ENCODE data around the gene SCAPER.

Gene SCAPER

GRCh38 chr15:76341366-76342057 is 563.6 kb downstream of the SCAPER start:
- no peaks in the 10 kb centered on the region for H3K9me3 ChIP-seq (ENCODE audit: low read length)
- H3K4me1 ChIP-seq (ENCODE audit: insufficient read depth, low read length), result peaks cover 11% of the 10 kb centered on the region
- no peak overlapping the region for H3K9ac ChIP-seq (ENCODE audit: low read length)
- no peaks in the 10 kb centered on the region for H3K36me3 ChIP-seq (ENCODE audit: insufficient read depth, low read length)
- H3K27ac ChIP-seq (ENCODE audit: low read depth, low read length), result no peak overlapping the region
- H3K27me3 ChIP-seq (ENCODE audit: control insufficient read depth in 1 of 2, insufficient read depth in 2 of 2, low read length in 2 of 2), result peaks cover 48 to 81% of the 10 kb centered on the region in 2 donors
- no peak overlapping the region for H3K4me3 ChIP-seq (ENCODE audit: low read depth in 1 of 2, low read length in 2 of 2)

GRCh38 chr15:76340803-76341365 is 564.3 kb downstream of the SCAPER start:
- peaks cover 14% of the 10 kb centered on the region for H3K4me1 ChIP-seq (ENCODE audit: insufficient read depth, low read length)
- H3K9ac ChIP-seq (ENCODE audit: low read length), result no peak overlapping the region
- H3K27ac ChIP-seq (ENCODE audit: low read depth, low read length), result no peak overlapping the region
- no peaks in the 10 kb centered on the region for H3K36me3 ChIP-seq (ENCODE audit: insufficient read depth, low read length)
- H3K27me3 ChIP-seq (ENCODE audit: control insufficient read depth in 1 of 2, insufficient read depth in 2 of 2, low read length in 2 of 2), result peaks cover 42 to 81% of the 10 kb centered on the region in 2 donors
- H3K9me3 ChIP-seq (ENCODE audit: low read length), result no peaks in the 10 kb centered on the region
- H3K4me3 ChIP-seq (ENCODE audit: low read depth in 1 of 2, low read length in 2 of 2), result peak overlapping the region in 1 of 2 donors; percentile 45

GRCh38 chr15:76340198-76340802 is 564.8 kb downstream of the SCAPER start:
- peaks cover 39 to 83% of the 10 kb centered on the region in 2 donors for H3K27me3 ChIP-seq (ENCODE audit: control insufficient read depth in 1 of 2, insufficient read depth in 2 of 2, low read length in 2 of 2)
- no peaks in the 10 kb centered on the region for H3K9me3 ChIP-seq (ENCODE audit: low read length)
- no peak overlapping the region for H3K27ac ChIP-seq (ENCODE audit: low read depth, low read length)
- no peak overlapping the region for H3K9ac ChIP-seq (ENCODE audit: low read length)
- H3K4me1 ChIP-seq (ENCODE audit: insufficient read depth, low read length), result peaks cover 19% of the 10 kb centered on the region
- H3K4me3 ChIP-seq (ENCODE audit: low read depth in 1 of 2, low read length in 2 of 2), result peak overlapping the region in 1 of 2 donors; percentile 45
- no peaks in the 10 kb centered on the region for H3K36me3 ChIP-seq (ENCODE audit: insufficient read depth, low read length)

GRCh38 chr15:76339305-76340197 is 565.6 kb downstream of the SCAPER start:
- no peak overlapping the region for H3K9ac ChIP-seq (ENCODE audit: low read length)

GRCh38 chr15:76338486-76339304 is 566.4 kb downstream of the SCAPER start:
- Histone ChIP-seq H3K9ac (ENCODE audit: low read length) (no peak overlapping the region), H3K27me3 (ENCODE audit: control insufficient read depth in 1 of 2, insufficient read depth in 2 of 2, low read length in 2 of 2) (peaks cover 48 to 86% of the 10 kb centered on the region in 2 donors), H3K4me3 (ENCODE audit: low read depth in 1 of 2, low read length in 2 of 2) (peak overlapping the region in 1 of 2 donors; percentile 45)

More at GRCh38 chr15:76339305-76340197, 565.6 kb downstream of the SCAPER start:
- Histone ChIP-seq H3K9me3 (ENCODE audit: low read length) (no peaks in the 10 kb centered on the region), H3K27me3 (ENCODE audit: control insufficient read depth in 1 of 2, insufficient read depth in 2 of 2, low read length in 2 of 2) (peaks cover 40 to 86% of the 10 kb centered on the region in 2 donors), H3K4me1 (ENCODE audit: insufficient read depth, low read length) (peaks cover 21% of the 10 kb centered on the region), H3K27ac (ENCODE audit: low read depth, low read length) (no peak overlapping the region), H3K36me3 (ENCODE audit: insufficient read depth, low read length) (no peaks in the 10 kb centered on the region), H3K4me3 (ENCODE audit: low read depth in 1 of 2, low read length in 2 of 2) (peak overlapping the region; percentile 4 to 45)

GRCh38 chr15:76337696-76338485 is 567.2 kb downstream of the SCAPER start:
- H3K9ac ChIP-seq (ENCODE audit: low read length), result no peak overlapping the region
- peaks cover 48 to 78% of the 10 kb centered on the region in 2 donors for H3K27me3 ChIP-seq (ENCODE audit: control insufficient read depth in 1 of 2, insufficient read depth in 2 of 2, low read length in 2 of 2)
- no peaks in the 10 kb centered on the region for H3K36me3 ChIP-seq (ENCODE audit: insufficient read depth, low read length)
- no peaks in the 10 kb centered on the region for H3K9me3 ChIP-seq (ENCODE audit: low read length)
- no peak overlapping the region for H3K27ac ChIP-seq (ENCODE audit: low read depth, low read length)
- H3K4me3 ChIP-seq (ENCODE audit: low read depth in 1 of 2, low read length in 2 of 2), result peak overlapping the region; percentile 57 to 65
- peaks cover 21% of the 10 kb centered on the region for H3K4me1 ChIP-seq (ENCODE audit: insufficient read depth, low read length)

More at GRCh38 chr15:76338486-76339304, 566.4 kb downstream of the SCAPER start:
- Histone ChIP-seq H3K9me3 (ENCODE audit: low read length) (no peaks in the 10 kb centered on the region), H3K4me1 (ENCODE audit: insufficient read depth, low read length) (peaks cover 21% of the 10 kb centered on the region), H3K36me3 (ENCODE audit: insufficient read depth, low read length) (no peaks in the 10 kb centered on the region), H3K27ac (ENCODE audit: low read depth, low read length) (no peak overlapping the region)

GRCh38 chr15:76337059-76337695 is 568.0 kb downstream of the SCAPER start:
- H3K36me3 ChIP-seq (ENCODE audit: insufficient read depth, low read length), result no peaks in the 10 kb centered on the region
- H3K27me3 ChIP-seq (ENCODE audit: control insufficient read depth in 1 of 2, insufficient read depth in 2 of 2, low read length in 2 of 2), result peaks cover 48 to 71% of the 10 kb centered on the region in 2 donors
- H3K9ac ChIP-seq (ENCODE audit: low read length), result peak overlapping the region; percentile 20
- peak overlapping the region; percentile 3 for H3K27ac ChIP-seq (ENCODE audit: low read depth, low read length)
- peak overlapping the region; percentile 57 to 65 for H3K4me3 ChIP-seq (ENCODE audit: low read depth in 1 of 2, low read length in 2 of 2)
- peaks cover 21% of the 10 kb centered on the region for H3K4me1 ChIP-seq (ENCODE audit: insufficient read depth, low read length)
- H3K9me3 ChIP-seq (ENCODE audit: low read length), result no peaks in the 10 kb centered on the region

- Histone ChIP-seq H3K9me3 (ENCODE audit: low read length) (no peaks in the 10 kb centered on the region), H3K27me3 (ENCODE audit: control insufficient read depth in 1 of 2, insufficient read depth in 2 of 2, low read length in 2 of 2) (peaks cover 48 to 66% of the 10 kb centered on the region in 2 donors), H3K4me1 (ENCODE audit: insufficient read depth, low read length) (peaks cover 21% of the 10 kb centered on the region), H3K4me3 (ENCODE audit: low read depth in 1 of 2, low read length in 2 of 2) (peak within 1 kb of the TSS; percentile 57 to 65), H3K36me3 (ENCODE audit: insufficient read depth, low read length) (no peaks in the 10 kb centered on the region), H3K27ac (ENCODE audit: low read depth, low read length) (peak within 1 kb of the TSS; percentile 3), H3K9ac (ENCODE audit: low read length) (peak within 1 kb of the TSS; percentile 20)
Observed at GRCh38 chr15:76336254-76337058, 568.7 kb downstream of the SCAPER start, which contains the start of gene ISL2. TSS of gene ISL2 (plus strand) at chr15:76336773. CDS start at chr15:76336884, 111 bp downstream.

Data from muscle layer of colon (tissue), 2 donors.